Dendritic cell treated with granulocyte-macrophage colony-stimulating factor and Interleukin-4, amounts not matched to agents 40 ng/mL and 50 ng/mL, for 4 days (primary cell): Measurements from ENCODE around the gene ITGAE.
"Not testable (repeated sequence)": the region's sequence is repeated elsewhere in the genome, so short reads cannot be mapped to it uniquely, and the experiment has no call there.

Experiments
- H3K27ac Mint-ChIP-seq: one replicate; pipeline ENCODE4 v1.8.0; 2022; ENCODE audit warnings: mild to moderate bottlenecking, mixed read lengths
- H3K27me3 Mint-ChIP-seq: one replicate; pipeline ENCODE4 v1.8.0; 2022; ENCODE audit warnings: mild to moderate bottlenecking, mixed read lengths
- H3K36me3 Mint-ChIP-seq: one replicate; pipeline ENCODE4 v1.8.0; 2022; ENCODE audit warnings: low read depth, mixed read lengths
- H3K4me1 Mint-ChIP-seq: one replicate; pipeline ENCODE4 v1.8.0; 2022; ENCODE audit warnings: low read depth, mixed read lengths
- H3K4me3 Mint-ChIP-seq: one replicate; pipeline ENCODE4 v1.8.0; 2022; ENCODE audit warnings: mild to moderate bottlenecking, moderate library complexity, mixed read lengths
- H3K9me3 Mint-ChIP-seq: one replicate; pipeline ENCODE4 v1.8.0; 2022; ENCODE audit warnings: mixed read lengths
- intact Hi-C: fragments of 100-400 bp; cut with micrococcal nuclease; formaldehyde crosslinking; loops from one replicate; pipeline ENCODE4 v1.15.0; 2022

Gene ITGAE

DNA sequence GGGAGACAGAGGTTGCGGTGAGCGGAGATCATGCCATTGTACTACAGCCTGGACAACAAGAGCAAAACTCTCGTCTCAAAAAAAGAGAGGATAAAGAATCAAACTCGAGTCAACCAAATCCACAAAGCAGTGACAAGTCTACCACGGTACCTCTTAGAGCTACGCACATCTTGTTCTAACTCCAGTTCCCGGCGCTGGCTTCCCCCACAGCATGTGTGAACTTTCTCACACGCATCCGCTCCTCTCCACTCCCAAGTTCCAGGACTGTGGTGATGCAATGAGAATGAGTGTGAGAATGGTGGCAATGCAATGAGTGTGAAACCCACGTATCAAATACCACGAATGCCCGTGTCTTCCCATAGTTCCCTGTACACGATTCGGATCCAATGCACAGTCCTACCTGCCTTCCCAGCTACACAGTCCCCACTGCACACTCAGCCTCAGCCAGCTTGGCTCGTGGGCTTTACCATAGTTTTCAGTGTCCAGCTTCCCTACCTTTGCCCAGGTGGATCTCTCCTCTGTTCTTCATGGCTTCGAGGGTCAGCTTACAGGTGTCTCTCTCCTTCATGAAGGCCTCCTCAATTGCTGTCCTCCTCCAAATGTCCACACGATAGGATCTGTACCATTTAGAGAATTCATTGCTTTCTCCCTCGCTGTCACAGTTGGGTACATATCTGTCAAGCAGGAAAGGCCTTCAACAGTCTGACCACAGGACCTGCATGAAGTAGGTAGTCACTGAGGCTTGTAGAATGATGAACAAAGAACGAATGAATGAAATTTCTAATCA is 95.9 kb downstream of the ITGAE start:
- Mint-ChIP-seq H3K4me3 (no peak overlapping the region), H3K9me3 (no peaks in the 10 kb centered on the region), H3K27ac (no peak overlapping the region), H3K27me3 (no peaks in the 10 kb centered on the region), H3K36me3 (no peaks in the 10 kb centered on the region), H3K4me1 (no peaks in the 10 kb centered on the region)
- intact Hi-C loops, result no loop called here

GRCh38 chr17:3702041-3702539 is 98.9 kb downstream of the ITGAE start:
- H3K4me1 Mint-ChIP-seq, H3K4me3 Mint-ChIP-seq, H3K36me3 Mint-ChIP-seq, H3K9me3 Mint-ChIP-seq, H3K27ac Mint-ChIP-seq, intact Hi-C loops: not testable (repeated sequence)
- peaks cover 16% of the 10 kb centered on the region for H3K27me3 Mint-ChIP-seq

DNA sequence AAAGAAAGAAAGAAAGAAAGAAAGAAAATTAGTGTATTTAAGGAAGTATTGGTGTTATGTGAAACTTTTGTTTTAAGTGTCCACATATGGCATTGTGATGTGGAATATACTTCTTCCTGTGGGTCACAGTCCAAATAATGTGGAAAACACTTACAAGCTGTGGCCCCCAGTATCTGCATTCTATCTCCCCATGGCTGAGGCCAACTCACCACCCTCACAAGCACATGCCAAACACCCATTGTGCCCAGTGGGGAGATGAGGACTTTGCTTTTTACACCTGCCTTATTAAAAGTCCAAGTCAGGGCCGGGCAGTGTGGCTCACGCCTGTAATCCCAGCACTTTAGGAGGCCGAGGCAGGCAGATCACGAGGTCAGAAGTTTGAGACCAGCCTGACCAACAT is 101.0 kb downstream of the ITGAE start:
- no peak overlapping the region for H3K4me3 Mint-ChIP-seq
- no peaks in the 10 kb centered on the region for H3K9me3 Mint-ChIP-seq
- H3K36me3 Mint-ChIP-seq, result no peaks in the 10 kb centered on the region
- intact Hi-C loops, result no loop called here
- no peak overlapping the region for H3K27ac Mint-ChIP-seq
- H3K4me1 Mint-ChIP-seq, result peaks cover 19% of the 10 kb centered on the region
- peaks cover 28% of the 10 kb centered on the region for H3K27me3 Mint-ChIP-seq

DNA sequence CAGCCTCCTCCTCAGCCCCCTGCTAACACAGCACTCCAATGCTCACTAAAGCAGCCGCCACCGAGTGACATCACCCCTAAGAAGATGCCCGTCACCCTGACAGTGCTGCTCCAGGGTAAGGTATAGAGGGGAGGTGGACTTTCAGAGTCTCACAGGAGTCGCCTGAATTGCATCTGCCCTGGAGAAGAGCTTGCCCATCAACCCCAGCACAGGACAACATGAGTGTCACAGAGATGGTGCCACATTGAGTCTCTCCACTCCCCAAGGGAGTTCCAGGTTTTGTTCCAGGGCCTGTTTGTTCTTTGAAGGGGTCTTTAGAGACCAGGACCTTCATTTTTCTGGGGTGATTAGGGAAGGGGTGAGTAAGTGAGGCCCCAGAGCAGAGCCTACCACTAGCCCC is 102.8 kb downstream of the ITGAE start:
- no peaks in the 10 kb centered on the region for H3K36me3 Mint-ChIP-seq
- H3K4me3 Mint-ChIP-seq, result no peak overlapping the region
- intact Hi-C loops, result no loop called here
- H3K27ac Mint-ChIP-seq, result no peak overlapping the region
- peaks cover 38% of the 10 kb centered on the region for H3K27me3 Mint-ChIP-seq
- peaks cover 25% of the 10 kb centered on the region for H3K4me1 Mint-ChIP-seq
- no peaks in the 10 kb centered on the region for H3K9me3 Mint-ChIP-seq

- intact Hi-C loops, result no loop called here
- H3K4me3 Mint-ChIP-seq, result no peak overlapping the region
- no peaks in the 10 kb centered on the region for H3K36me3 Mint-ChIP-seq
- no peak overlapping the region for H3K27ac Mint-ChIP-seq
- peaks cover 41% of the 10 kb centered on the region for H3K27me3 Mint-ChIP-seq
- H3K9me3 Mint-ChIP-seq, result no peaks in the 10 kb centered on the region
- peaks cover 25% of the 10 kb centered on the region for H3K4me1 Mint-ChIP-seq
Observed at GRCh38 chr17:3697103-3697476, 103.9 kb downstream of the ITGAE start.

DNA sequence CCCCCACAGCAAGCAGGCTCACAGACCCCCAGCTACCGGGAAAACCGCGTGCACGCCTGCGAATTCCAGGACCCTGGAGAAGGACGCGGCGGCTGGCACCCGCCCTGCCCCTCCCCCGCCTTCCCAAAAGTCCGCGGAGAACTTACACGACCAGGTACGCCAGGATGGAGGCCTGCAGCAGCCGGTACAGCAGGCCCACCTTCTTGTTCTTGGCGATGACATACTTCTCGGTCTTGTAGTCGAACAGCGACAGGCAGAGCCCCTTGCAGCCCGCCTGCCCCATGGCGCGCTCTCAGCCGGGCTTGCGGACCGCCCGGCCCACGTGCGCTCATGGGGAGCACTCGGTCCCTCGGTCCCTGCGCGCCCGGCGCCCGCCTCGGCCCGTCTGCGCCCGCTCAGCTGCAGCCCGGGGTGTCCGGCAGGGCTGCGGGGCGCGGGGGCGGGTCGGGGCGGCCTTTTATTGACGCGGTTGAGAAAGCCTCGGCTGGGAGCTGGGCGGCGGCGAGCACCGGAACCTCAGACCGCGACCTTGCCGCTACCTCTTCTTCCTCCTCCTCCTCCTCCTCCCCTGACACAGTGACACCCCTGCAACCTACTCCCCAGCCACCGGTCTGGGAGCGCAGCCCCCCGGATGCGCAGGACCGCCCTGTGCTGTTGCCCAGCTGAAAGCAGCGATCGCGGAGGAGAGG is 105.1 kb downstream of the ITGAE start, which contains the start of gene P2RX5:
Gene P2RX5, minus strand, starts transcription at position 433 of the 689 bp plus-strand sequence. Its CDS starts 150 bp downstream, at position 283.
- peak within 1 kb of the TSS; percentile 49 for H3K27ac Mint-ChIP-seq
- intact Hi-C loops, result no loop called here
- H3K9me3 Mint-ChIP-seq, result no peaks in the 10 kb centered on the region
- H3K36me3 Mint-ChIP-seq, result no peaks in the 10 kb centered on the region
- H3K27me3 Mint-ChIP-seq, result peaks cover 45% of the 10 kb centered on the region
- H3K4me1 Mint-ChIP-seq, result peaks cover 25% of the 10 kb centered on the region
- peak within 1 kb of the TSS; percentile 89 for H3K4me3 Mint-ChIP-seq

- Mint-ChIP-seq H3K36me3 (no peaks in the 10 kb centered on the region), H3K4me1 (peaks cover 25% of the 10 kb centered on the region), H3K4me3 (peak overlapping the region; percentile 70), H3K27me3 (peaks cover 45% of the 10 kb centered on the region), H3K27ac (no peak overlapping the region), H3K9me3 (no peaks in the 10 kb centered on the region)
- intact Hi-C loops, result no loop called here
Observed at GRCh38 chr17:3695129-3695722, 105.8 kb downstream of the ITGAE start.

DNA sequence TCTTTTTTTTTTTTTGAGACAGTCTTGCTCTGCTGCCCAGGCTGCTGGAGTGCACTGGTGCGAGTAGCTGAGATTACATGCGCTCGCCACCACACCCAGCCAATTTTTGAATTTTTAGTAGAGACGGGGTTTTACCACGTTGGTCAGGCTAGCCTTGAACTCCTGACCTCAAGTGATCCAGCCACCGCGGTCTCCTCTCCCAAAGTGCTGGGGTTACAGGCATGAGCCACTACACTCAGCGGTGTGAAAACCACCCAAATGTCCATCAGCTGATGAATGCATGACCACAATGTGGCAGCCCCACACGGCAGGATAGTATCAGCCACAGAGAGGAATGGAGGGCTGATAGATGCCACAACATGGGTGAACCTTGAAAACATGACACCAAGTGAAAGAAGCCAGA is 107.2 kb downstream of the ITGAE start:
- intact Hi-C loops, result no loop called here
- Mint-ChIP-seq H3K4me1 (peaks cover 20% of the 10 kb centered on the region), H3K27me3 (peaks cover 45% of the 10 kb centered on the region), H3K27ac (no peak overlapping the region), H3K9me3 (no peaks in the 10 kb centered on the region), H3K36me3 (no peaks in the 10 kb centered on the region), H3K4me3 (no peak overlapping the region)

- no peak overlapping the region for H3K4me3 Mint-ChIP-seq
Observed at GRCh38 chr17:3693141-3693540, 107.8 kb downstream of the ITGAE start.

DNA sequence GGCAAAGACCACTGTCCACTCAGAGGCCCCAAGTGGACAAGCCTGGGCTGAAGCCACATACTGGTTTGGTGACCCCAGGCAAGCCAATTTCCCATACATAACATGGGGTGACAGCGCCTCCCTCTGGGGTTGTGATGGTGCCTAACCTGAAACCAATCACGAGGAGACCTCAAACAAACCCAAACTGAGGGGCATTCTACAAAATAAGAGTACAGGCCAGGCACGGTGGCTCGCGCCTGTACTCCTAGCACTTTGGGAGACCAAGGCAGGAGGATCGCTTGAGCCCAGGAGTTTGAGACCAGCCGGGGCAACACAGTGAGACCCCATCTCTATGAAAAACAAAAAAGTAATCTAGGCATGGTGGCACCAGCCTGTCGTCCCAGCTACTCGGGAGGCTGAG is 108.6 kb downstream of the ITGAE start:
- no peaks in the 10 kb centered on the region for H3K9me3 Mint-ChIP-seq
- H3K27me3 Mint-ChIP-seq, result peaks cover 33% of the 10 kb centered on the region
- intact Hi-C loops, result no loop called here
- no peak overlapping the region for H3K4me3 Mint-ChIP-seq
- no peak overlapping the region for H3K27ac Mint-ChIP-seq
- H3K4me1 Mint-ChIP-seq, result peaks cover 20% of the 10 kb centered on the region
- H3K36me3 Mint-ChIP-seq, result no peaks in the 10 kb centered on the region

More at GRCh38 chr17:3693141-3693540, 107.8 kb downstream of the ITGAE start:
- Mint-ChIP-seq H3K36me3 (no peaks in the 10 kb centered on the region), H3K27me3 (peaks cover 40% of the 10 kb centered on the region), H3K27ac (no peak overlapping the region), H3K9me3 (no peaks in the 10 kb centered on the region), H3K4me1 (peaks cover 20% of the 10 kb centered on the region)
- intact Hi-C loops, result no loop called here

GRCh38 chr17:3691617-3692067 is 109.3 kb downstream of the ITGAE start:
- no peak overlapping the region for H3K27ac Mint-ChIP-seq
- peaks cover 28% of the 10 kb centered on the region for H3K27me3 Mint-ChIP-seq
- H3K9me3 Mint-ChIP-seq, result no peaks in the 10 kb centered on the region
- H3K4me3 Mint-ChIP-seq, result no peak overlapping the region
- no peaks in the 10 kb centered on the region for H3K36me3 Mint-ChIP-seq
- H3K4me1 Mint-ChIP-seq, result peaks cover 20% of the 10 kb centered on the region
- intact Hi-C loops, result no loop called here

DNA sequence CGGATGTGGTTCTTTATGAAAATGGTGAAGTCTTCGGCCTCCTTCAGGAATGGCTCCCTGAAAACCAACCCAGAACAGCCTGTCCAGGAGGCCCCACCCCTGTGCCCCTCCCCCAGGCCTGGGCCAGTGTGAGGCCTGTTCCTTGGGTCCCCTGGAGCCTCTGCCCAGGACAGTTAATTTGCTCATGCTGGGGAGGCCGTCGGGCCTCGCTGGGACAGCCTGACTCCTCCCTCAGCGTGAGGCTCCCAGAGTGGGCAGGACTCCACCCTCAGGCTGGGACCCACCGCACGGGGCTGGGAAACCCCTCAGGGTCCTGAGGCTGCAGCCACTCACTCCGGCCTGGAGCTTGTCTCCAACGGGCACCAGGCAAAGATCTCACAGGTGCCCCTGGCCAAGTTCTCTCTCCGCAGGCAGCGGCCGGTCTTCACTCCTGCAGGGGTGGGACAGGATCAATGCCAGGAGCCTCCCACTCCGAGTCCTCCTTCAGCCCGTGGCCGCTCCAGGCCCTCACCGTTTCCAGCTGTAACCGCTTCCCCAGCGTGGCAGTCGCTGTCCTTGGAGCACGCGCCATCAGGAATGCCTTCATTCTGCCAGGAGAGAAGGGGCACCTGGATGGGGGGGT is 110.8 kb downstream of the ITGAE start:
- Mint-ChIP-seq H3K4me1 (peaks cover 8% of the 10 kb centered on the region), H3K27me3 (peaks cover 23% of the 10 kb centered on the region), H3K27ac (no peak overlapping the region), H3K4me3 (no peak overlapping the region), H3K36me3 (no peaks in the 10 kb centered on the region), H3K9me3 (no peaks in the 10 kb centered on the region)
- intact Hi-C loops, result no loop called here

DNA sequence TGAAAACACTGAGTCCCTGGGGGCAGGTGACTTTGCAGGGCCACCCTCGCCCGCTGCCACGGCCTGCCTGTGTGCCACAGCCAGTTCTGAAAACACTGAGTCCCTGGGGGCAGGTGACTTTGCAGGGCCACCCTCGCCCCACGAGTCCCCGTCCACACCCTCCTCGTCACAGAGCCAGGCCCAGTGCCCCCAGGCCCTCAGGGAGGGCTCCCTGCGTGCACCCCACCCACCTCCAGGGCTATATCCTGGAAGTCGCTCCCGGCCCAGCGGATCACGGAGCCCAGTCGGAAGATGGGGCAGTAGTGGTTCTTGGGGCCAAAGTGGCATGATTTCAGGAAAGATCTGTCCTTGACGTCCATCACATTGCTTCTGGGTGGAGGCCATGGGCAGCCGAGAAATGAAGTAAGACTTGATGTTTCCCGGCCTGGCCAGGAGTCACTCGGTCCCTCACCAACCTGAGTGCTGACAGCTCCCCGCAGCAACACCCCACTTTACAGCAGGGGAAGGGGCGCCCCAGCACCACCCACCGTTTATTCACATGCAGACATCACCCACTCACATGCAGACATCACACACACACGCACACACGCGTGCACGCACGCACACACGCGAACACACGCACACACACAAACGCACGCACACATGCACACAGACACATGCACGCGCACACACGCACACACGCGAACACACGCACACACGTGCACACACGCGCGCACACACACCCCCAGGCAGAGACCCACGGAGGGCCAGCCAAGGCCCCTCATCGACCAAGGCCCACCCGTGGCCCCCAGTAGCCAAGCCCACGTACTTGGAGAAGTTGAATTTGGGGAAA is 111.5 kb downstream of the ITGAE start:
- no peaks in the 10 kb centered on the region for H3K9me3 Mint-ChIP-seq
- no peaks in the 10 kb centered on the region for H3K36me3 Mint-ChIP-seq
- peaks cover under 1% of the 10 kb centered on the region for H3K4me1 Mint-ChIP-seq
- H3K4me3 Mint-ChIP-seq, result no peak overlapping the region
- H3K27ac Mint-ChIP-seq, result no peak overlapping the region
- intact Hi-C loops, result no loop called here
- H3K27me3 Mint-ChIP-seq, result peaks cover 21% of the 10 kb centered on the region
